ENCODE measurements around the gene CHPF. TPM values are rescaled to one million over a fixed set of nuclear protein-coding genes. Genes with fewer than 3 reads are reported as not detected.

The CHPF gene
- total RNA-seq, 1 donor from 2014 or later, result 47.5 TPM

- no peak overlapping the region for H3K4me3 Mint-ChIP-seq
- no peaks in the 10 kb centered on the region for H3K9me3 Mint-ChIP-seq
- DNase-seq (ENCODE audit: extremely low spot score, unreplicated experiment), result no peak
- H3K27me3 Mint-ChIP-seq, result no peaks in the 10 kb centered on the region
- no peak overlapping the region for H3K27ac Mint-ChIP-seq
- no peak for TF ChIP-seq CTCF (conservative IDR thresholded peaks at IDR 0.05)
- H3K36me3 Mint-ChIP-seq, result peaks cover 20% of the 10 kb centered on the region
- H3K4me1 Mint-ChIP-seq (ENCODE audit: unreplicated experiment), result peaks cover 13% of the 10 kb centered on the region
Measured at GRCh38 chr2:219566640-219567039, 23.0 kb upstream of the CHPF start.

DNA sequence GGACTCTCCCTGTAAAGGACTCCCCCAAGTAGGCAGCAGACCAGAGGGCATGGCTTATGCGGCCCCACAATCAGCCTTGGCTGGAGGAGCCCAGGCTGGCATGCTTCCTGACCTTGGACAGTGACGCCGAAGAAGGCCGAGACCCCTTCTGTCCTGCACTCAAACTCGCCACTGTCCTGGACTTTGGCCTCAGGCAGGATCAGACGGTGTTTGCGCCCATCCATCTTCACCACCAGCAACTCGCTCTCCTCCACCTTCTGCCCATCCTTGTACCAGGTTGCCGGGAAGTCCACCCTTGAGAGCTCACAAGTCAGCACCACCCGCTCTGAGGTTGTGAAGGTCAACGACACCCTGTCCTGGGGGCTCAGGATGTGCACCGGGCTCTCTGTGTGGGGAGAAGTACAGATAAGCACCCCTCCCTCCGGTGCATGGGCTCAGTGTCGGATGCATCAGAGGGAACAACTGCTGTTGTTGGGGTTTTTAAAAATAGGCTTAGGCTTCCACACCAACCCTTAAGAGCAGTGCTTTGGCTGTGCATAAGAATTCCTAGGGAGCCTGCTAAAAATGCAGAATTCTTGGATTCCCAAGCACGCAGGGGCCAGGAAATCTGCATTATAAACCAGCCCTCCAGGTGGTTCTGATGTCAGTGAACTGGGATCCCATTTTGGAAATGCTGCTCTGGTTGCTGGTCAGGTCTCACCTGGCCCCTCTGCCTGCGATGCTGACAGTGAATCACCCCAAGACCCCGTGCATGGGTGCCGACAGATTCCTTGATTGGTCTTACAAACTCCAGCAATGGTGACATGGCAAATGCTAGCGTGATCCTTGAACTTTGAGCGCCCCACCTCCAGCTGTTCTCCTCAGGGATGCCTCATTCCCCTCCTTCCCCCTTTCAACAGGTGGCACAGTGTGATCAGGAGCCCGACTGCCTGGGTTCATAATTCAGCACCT lies 21.8 kb upstream of the CHPF start:
- DNase-seq (ENCODE audit: extremely low spot score, unreplicated experiment), result no peak
- Mint-ChIP-seq H3K4me1 (ENCODE audit: unreplicated experiment) (peaks cover 16% of the 10 kb centered on the region), H3K36me3 (peaks cover 20% of the 10 kb centered on the region), H3K27ac (no peak overlapping the region), H3K27me3 (no peaks in the 10 kb centered on the region), H3K9me3 (no peaks in the 10 kb centered on the region), H3K4me3 (no peak overlapping the region)
- no peak for TF ChIP-seq CTCF (conservative IDR thresholded peaks at IDR 0.05)

GRCh38 chr2:219563271-219563928 lies 19.8 kb upstream of the CHPF start:
- no peak overlapping the region for H3K4me3 Mint-ChIP-seq
- H3K4me1 Mint-ChIP-seq (ENCODE audit: unreplicated experiment), result peaks cover 5% of the 10 kb centered on the region
- H3K27ac Mint-ChIP-seq, result no peak overlapping the region
- H3K9me3 Mint-ChIP-seq, result no peaks in the 10 kb centered on the region
- no peak for TF ChIP-seq CTCF (conservative IDR thresholded peaks at IDR 0.05)
- no peaks in the 10 kb centered on the region for H3K27me3 Mint-ChIP-seq
- peaks cover 22% of the 10 kb centered on the region for H3K36me3 Mint-ChIP-seq
- DNase-seq (ENCODE audit: extremely low spot score, unreplicated experiment), result no peak

GRCh38 chr2:219562049-219563020 lies 18.7 kb upstream of the CHPF start:
- no peak overlapping the region for H3K4me3 Mint-ChIP-seq
- H3K36me3 Mint-ChIP-seq, result peaks cover 22% of the 10 kb centered on the region
- H3K9me3 Mint-ChIP-seq, result no peaks in the 10 kb centered on the region
- peaks cover 5% of the 10 kb centered on the region for H3K4me1 Mint-ChIP-seq (ENCODE audit: unreplicated experiment)
- H3K27ac Mint-ChIP-seq, result no peak overlapping the region
- no peak for DNase-seq (ENCODE audit: extremely low spot score, unreplicated experiment)
- no peak for TF ChIP-seq CTCF (conservative IDR thresholded peaks at IDR 0.05)
- H3K27me3 Mint-ChIP-seq, result no peaks in the 10 kb centered on the region
